HCT116 (cell line): ENCODE data around the gene CPNE7. TPM values are rescaled to one million over a fixed set of nuclear protein-coding genes. Genes with fewer than 3 reads are reported as not detected.

Experiments
- ATAC-seq: fragments of 200-7000 bp; cut with Tn5 transposase; 2 replicates; pipeline ENCODE4 v1.9.1; 2020; ENCODE audit warnings: mild to moderate bottlenecking, moderate library complexity
- BruUV-seq: library from RNA; stranded (reverse); fragments of 400-500 nt; replicated peaks from 2 replicates; lab custom pipeline; 2021; lab: Mats Ljungman, UMichigan
- CTCF ChIA-PET: fragments of 300-600 bp; sonication (Branson Sonifier 250); formaldehyde crosslinking; loops from one replicate; lab custom pipeline; 2021; ENCODE audit warnings: antibody characterized with exemption; lab: Charles Lee
- POLR2A ChIA-PET: fragments of 300-600, 350-600 bp; sonication (Branson Sonifier 250); formaldehyde crosslinking; loops from one replicate; lab custom pipeline; 2021; ENCODE audit warnings: antibody characterized with exemption; lab: Charles Lee
- RAD21 ChIA-PET, 2 experiments: fragments of 300-600 bp; sonication (Branson Sonifier 250); formaldehyde crosslinking; loops; one replicate each; lab custom pipeline; 2023; ENCODE audit warnings: low total read pairs in 2 of 2; ENCODE audit not compliant: uncharacterized antibody in 2 of 2, unreplicated experiment in 2 of 2, low non-redundant PET in 1 of 2; lab: Charles Lee
- DNase-seq: peaks from one replicate; pipeline ENCODE4 v3.0.0-alpha.2; 2010; ENCODE audit warnings: low read depth, low spot score
- H2AFZ ChIP-seq: fragments of 200-600 bp; shearing (Covaris generic), sonication (generic); 2 replicates; pipeline ENCODE4 v1.6.1; 2017; ENCODE audit warnings: low read depth, mixed run types, mixed read lengths, antibody characterized with exemption, low read length; ENCODE audit not compliant: poor library complexity, severe bottlenecking
- H3K27ac ChIP-seq: 2 replicates; pipeline ENCODE4 v1.5.1; 2012; ENCODE audit warnings: low read depth, low read length
- H3K27me3 ChIP-seq: fragments of 200-600 bp; sonication (generic); 2 replicates; pipeline ENCODE4 v1.6.1; 2016; ENCODE audit warnings: mixed run types, low read length, mixed read lengths; ENCODE audit not compliant: insufficient read depth
- H3K36me3 ChIP-seq, 2 experiments: fragments of 200-500 bp in 1 of 2; fragments of 200-600 bp in 1 of 2; sonication (Bioruptor generic) in 1 of 2; sonication (generic) in 1 of 2; 2 replicates each; pipeline versions ENCODE4 v1.5.1 to v1.6.1; 2014 to 2016; ENCODE audit warnings: low read length in 2 of 2, inconsistent platforms in 1 of 2, mixed read lengths in 1 of 2, mixed run types in 1 of 2; ENCODE audit not compliant: insufficient read depth in 2 of 2, control insufficient read depth in 1 of 2
- H3K4me1 ChIP-seq, 2 experiments: fragments of 200-600 bp in 1 of 2; sonication (generic) in 1 of 2; 2 replicates each; pipeline versions ENCODE4 v1.5.1 to v1.6.1; 2012 to 2017; ENCODE audit warnings: low read length in 2 of 2, inconsistent platforms in 1 of 2, mild to moderate bottlenecking in 1 of 2, mixed read lengths in 1 of 2, mixed run types in 1 of 2, moderate library complexity in 1 of 2; ENCODE audit not compliant: insufficient read depth in 2 of 2, control insufficient read depth in 1 of 2
- H3K4me2 ChIP-seq: fragments of 200-600 bp; sonication (generic); 2 replicates; pipeline ENCODE4 v1.6.1; 2017; ENCODE audit warnings: mixed run types, low read length, mixed read lengths
- H3K4me3 ChIP-seq, 2 experiments: fragments of 200-600 bp in 1 of 2; sonication (generic) in 1 of 2; replicated peaks in 1 of 2; 2 replicates each; pipeline ENCODE4 v1.5.1; 2011 to 2016; ENCODE audit warnings: low read length in 2 of 2, control low read depth in 1 of 2, low read depth in 1 of 2, mild to moderate bottlenecking in 1 of 2, mixed read lengths in 1 of 2, mixed run types in 1 of 2
- H3K79me2 ChIP-seq: fragments of 200-600 bp; sonication (generic); 2 replicates; pipeline ENCODE4 v1.6.1; 2017; ENCODE audit warnings: mild to moderate bottlenecking, mixed run types, low read length, moderate library complexity, mixed read lengths; ENCODE audit not compliant: insufficient read depth
- H3K9ac ChIP-seq: fragments of 200-600 bp; sonication (generic); 2 replicates; pipeline ENCODE4 v1.6.1; 2016; ENCODE audit warnings: low read length, mixed read lengths
- H3K9me2 ChIP-seq: fragments of 200-600 bp; sonication (generic), shearing (Covaris generic); 2 replicates; pipeline ENCODE4 v1.6.1; 2017; ENCODE audit warnings: mixed run types, mild to moderate bottlenecking, moderate library complexity; ENCODE audit not compliant: insufficient read depth
- H3K9me3 ChIP-seq, 2 experiments: fragments of 200-500 bp in 1 of 2; fragments of 200-600 bp in 1 of 2; sonication (Bioruptor generic) in 1 of 2; sonication (generic) in 1 of 2; 2 replicates each; pipeline ENCODE4 v1.6.1; 2014 to 2017; ENCODE audit warnings: low read length in 2 of 2, mixed read lengths in 2 of 2, inconsistent platforms in 1 of 2, low read depth in 1 of 2, mild to moderate bottlenecking in 1 of 2, mixed run types in 1 of 2, moderate library complexity in 1 of 2; ENCODE audit not compliant: control insufficient read depth in 1 of 2, insufficient read depth in 1 of 2
- H4K20me1 ChIP-seq: fragments of 200-600 bp; sonication (generic), shearing (Covaris generic); 2 replicates; pipeline ENCODE4 v1.6.1; 2017; ENCODE audit warnings: mixed run types, mild to moderate bottlenecking, moderate library complexity; ENCODE audit not compliant: insufficient read depth
- CTCF ChIP-seq, 3 experiments: fragments of 200-600 bp in 1 of 3; sonication (generic) in 1 of 3; IDR thresholded peaks in 2 of 3; conservative IDR thresholded peaks in 1 of 3; 2 replicates each; pipeline ENCODE4 v1.5.1; 2012 to 2017; ENCODE audit warnings: low read depth in 2 of 3, low read length in 2 of 3, antibody characterized with exemption in 1 of 3, borderline replicate concordance in 1 of 3, control low read depth in 1 of 3, mild to moderate bottlenecking in 1 of 3, mixed read lengths in 1 of 3, mixed run types in 1 of 3, moderate library complexity in 1 of 3; ENCODE audit not compliant: insufficient read depth in 1 of 3
- EZH2phosphoT487 ChIP-seq: fragments of 200-600 bp; IDR thresholded peaks from 2 replicates; pipeline ENCODE4 v1.6.1; 2018; ENCODE audit warnings: antibody characterized with exemption, borderline replicate concordance
- FOSL1 ChIP-seq: IDR thresholded peaks from 2 replicates; pipeline ENCODE4 v1.6.1; 2012; ENCODE audit warnings: low read depth
- JUND ChIP-seq: IDR thresholded peaks from 2 replicates; pipeline ENCODE4 v1.6.1; 2012
- POLR2A ChIP-seq: IDR thresholded peaks from 2 replicates; pipeline ENCODE4 v1.7.0; 2011; ENCODE audit warnings: borderline replicate concordance; ENCODE audit not compliant: insufficient read depth, insufficient read length; ENCODE audit errors: extremely low read depth
- TCF7L2 ChIP-seq: IDR thresholded peaks from 2 replicates; pipeline ENCODE4 v1.7.0; 2011; ENCODE audit warnings: borderline replicate concordance, inconsistent platforms; ENCODE audit not compliant: insufficient read depth, insufficient read length; ENCODE audit errors: extremely low read depth
- YY1 ChIP-seq: IDR thresholded peaks from 2 replicates; pipeline ENCODE4 v1.6.1; 2011; ENCODE audit warnings: low read length, low read depth, moderate library complexity, mild to moderate bottlenecking; ENCODE audit not compliant: insufficient replicate concordance; ENCODE audit errors: extremely low read depth
- intact Hi-C: fragments of 100-400 bp; cut with micrococcal nuclease; formaldehyde crosslinking; loops from 2 replicates; pipeline ENCODE4 v1.10.0; 2022
- total RNA-seq: library from RNA; stranded (reverse); gene quantifications from one replicate; pipeline ENCODE4 v1.2.1, GENCODE V29; 2021; ENCODE audit not compliant: unreplicated experiment

CPNE7 gene
- total RNA-seq, 1 experiment from 2014 or later: 201 TPM

- Histone ChIP-seq H2AFZ (no peak overlapping the region), H3K9me2 (no peaks in the 10 kb centered on the region), H4K20me1 (no peaks in the 10 kb centered on the region), H3K4me3 (no peak overlapping the region), H3K79me2 (no peaks in the 10 kb centered on the region), H3K36me3 (no peaks in the 10 kb centered on the region), H3K27me3 (no peaks in the 10 kb centered on the region), H3K4me1 (peaks cover 4 to 5% of the 10 kb centered on the region in 2 experiments; a peak in 3 of 4 replicates), H3K9ac (no peak overlapping the region), H3K9me3 (no peaks in the 10 kb centered on the region), H3K27ac (no peak overlapping the region), H3K4me2 (no peak overlapping the region)
- TF ChIP-seq POLR2A (no peak), TCF7L2 (no peak)
- ATAC-seq: no peak
- intact Hi-C loops: no loop called here
- ChIA-PET CTCF (no interaction called here), POLR2A (no interaction called here), RAD21 (no interaction called here)
- BruUV-seq: no TSS peak
- no peak for DNase-seq
Measured at GRCh38 chr16:89621698-89622409, 46.3 kb downstream of the CPNE7 start.

GRCh38 chr16:89623511-89624261, 48.1 kb downstream of the CPNE7 start:
- Histone ChIP-seq H3K4me1 (no peaks in the 10 kb centered on the region; a peak in 1 of 4 replicates), H3K4me2 (no peak overlapping the region), H3K36me3 (no peaks in the 10 kb centered on the region), H3K9me3 (no peaks in the 10 kb centered on the region), H3K9ac (no peak overlapping the region), H4K20me1 (no peaks in the 10 kb centered on the region), H3K27me3 (no peaks in the 10 kb centered on the region), H3K27ac (no peak overlapping the region), H3K79me2 (no peaks in the 10 kb centered on the region), H3K9me2 (no peaks in the 10 kb centered on the region), H2AFZ (no peak overlapping the region), H3K4me3 (no peak overlapping the region)
- TF ChIP-seq FOSL1 (no peak), JUND (no peak), CTCF (IDR thresholded peaks at IDR 0.05 in 2 of 3, conservative IDR thresholded peaks at IDR 0.05 in 1 of 3; ENCODE audit: borderline replicate concordance in 1 of 3, insufficient read depth in 1 of 3, low read depth in 2 of 3, low read length in 2 of 3) (no peak), EZH2phosphoT487 (no peak), YY1 (no peak)
- POLR2A ChIA-PET: no interaction called here
- no peak for ATAC-seq
- RAD21 ChIA-PET: no interaction called here
- DNase-seq: no peak
- CTCF ChIA-PET: interaction anchor here (0.8 kb wide), 1 partner anchor 8 kb away, joined by 3 read pairs; no protein-coding TSS in a partner anchor
- no TSS peak for BruUV-seq
- intact Hi-C loops: no loop called here
